Ovary (tissue), 9 donors: ENCODE results near the gene HOXC4. TPM values are rescaled to one million over a fixed set of nuclear protein-coding genes. Genes with fewer than 3 reads are reported as not detected.

ENCODE experiments used
- DNase-seq, 5 donors: peaks; one replicate each; pipeline ENCODE4 v3.0.0-alpha.2; 2019 to 2020
- H3K27ac ChIP-seq, 2 donors: fragments of 200-600 bp; one replicate each; pipeline versions ENCODE4 v1.5.1 to v1.8.0; 2019 to 2022
- H3K27me3 ChIP-seq: fragments of 200-600 bp; one replicate; pipeline ENCODE4 v1.8.0; 2022
- H3K36me3 ChIP-seq: fragments of 200-600 bp; sonication (generic); one replicate; pipeline ENCODE4 v1.5.1; 2019
- H3K4me1 ChIP-seq: one replicate; pipeline ENCODE4 v1.8.1; 2013; ENCODE audit warnings: mild to moderate bottlenecking, moderate library complexity; ENCODE audit not compliant: insufficient read depth
- H3K4me3 ChIP-seq: fragments of 200-600 bp; sonication (generic); one replicate; pipeline ENCODE4 v1.5.1; 2017
- H3K9me3 ChIP-seq, 2 donors: fragments of 200-600 bp in 1 of 2; sonication (generic) in 1 of 2; one replicate each; pipeline versions ENCODE4 v1.5.1 to v1.8.1; 2013 to 2019; ENCODE audit warnings: mild to moderate bottlenecking in 1 of 2, moderate library complexity in 1 of 2
- CTCF ChIP-seq, 3 donors: fragments of 450-650 bp in 2 of 3; fragments of 200-600 bp in 1 of 3; IDR thresholded peaks; one replicate each; pipeline versions ENCODE4 v1.5.1 to v1.8.0; 2016 to 2022; ENCODE audit warnings: antibody characterized with exemption in 3 of 3, mild to moderate bottlenecking in 1 of 3
- EP300 ChIP-seq: sonication (generic); formaldehyde crosslinking; IDR thresholded peaks from one replicate; pipeline ENCODE4 v1.6.1; 2017; ENCODE audit warnings: antibody characterized with exemption
- POLR2A ChIP-seq: fragments of 450-650 bp; IDR thresholded peaks from one replicate; pipeline ENCODE4 v1.6.1; 2017; ENCODE audit warnings: antibody characterized with exemption, mild to moderate bottlenecking, moderate library complexity
- WGBS, 3 donors: extraction: QIAGEN DNeasy Blood & Tissue Kit in 1 of 3; methylation state at CpG; one replicate each; pipeline versions ENCODE4 v1.1.5 to v1.1.7; 2013 to 2017; 5-methylcytosine and 5-hydroxymethylcytosine counted together
- intact Hi-C, 4 donors: fragments of 100-400 bp; cut with DNase I; formaldehyde crosslinking; loops; one replicate each; pipeline versions ENCODE4 v1.11.0 to v1.15.1; 2022 to 2023
- polyA plus RNA-seq, 2 donors: library from polyadenylated mRNA; stranded (reverse); fragments of 200-250 nt in 1 of 2; fragments of 350-450 nt in 1 of 2; fragmentation: Illumina TruSeq in 1 of 2; extraction: RNeasy Lipid Tissue Mini Kit (QIAGEN cat#74804) in 1 of 2; gene quantifications; one replicate each; pipeline ENCODE4 v1.2.3, GENCODE V29; 2013 to 2014
- total RNA-seq, 7 donors: library from RNA; depleted of rRNA in 2 of 7; stranded (reverse); fragments of >200 nt in 2 of 7; fragmentation: NEBNext Ultra II Directional in 3 of 7; extraction: Animal tissue kit (Norgen Biotek cat#: 25700) in 3 of 7; gene quantifications; one replicate each; pipeline versions ENCODE4 v1.1.0 to v1.2.4, GENCODE V29; 2016 to 2023
- donor health status: DM: no; HTN: no; CAD: no; lungs with moderate emphysema.
- donor health status: DM: no; HTN: no; CAD: no.
- donor health status: Bipolar disorder and iron deficiency.
- donor health status: DM: yes; HTN: yes; CAD: no.
- donor health status: DM: no; HTN: no; CAD: no.
- donor health status: DM: yes; HTN: yes; CAD: no.

HOXC4 gene
- total and polyA plus RNA-seq, 9 donors: 3.3 to 21.8 (median 11.5) TPM

- DNase-seq: peak in 3 of 5 donors; percentile 49 to 76 (median 70)
- Histone ChIP-seq H3K27me3 (no peaks in the 10 kb centered on the region), H3K27ac (peak overlapping the region; percentile 64 to 74), H3K36me3 (no peaks in the 10 kb centered on the region), H3K9me3 (no peaks in the 10 kb centered on the region), H3K4me1 (peaks cover 2% of the 10 kb centered on the region), H3K4me3 (peak overlapping the region; percentile 47)
- intact Hi-C loops: loop anchor here in 3 of 4 donors (2.0 to 10.0 kb wide), 4 partner anchors 183 to 365 kb away; partner anchors contain the start of gene GPR84 (in 2 of the 3)
- TF ChIP-seq CTCF (IDR thresholded peaks at IDR 0.05) (no peak), POLR2A (no peak), EP300 (no peak)
- 5 to 9% (median 5%) methylated on average over 38 to 51 of the region's 51 CpGs for WGBS, 3 donors
Observed at GRCh38 chr12:54009171-54010052, 44.2 kb upstream of the HOXC4 start.

DNA sequence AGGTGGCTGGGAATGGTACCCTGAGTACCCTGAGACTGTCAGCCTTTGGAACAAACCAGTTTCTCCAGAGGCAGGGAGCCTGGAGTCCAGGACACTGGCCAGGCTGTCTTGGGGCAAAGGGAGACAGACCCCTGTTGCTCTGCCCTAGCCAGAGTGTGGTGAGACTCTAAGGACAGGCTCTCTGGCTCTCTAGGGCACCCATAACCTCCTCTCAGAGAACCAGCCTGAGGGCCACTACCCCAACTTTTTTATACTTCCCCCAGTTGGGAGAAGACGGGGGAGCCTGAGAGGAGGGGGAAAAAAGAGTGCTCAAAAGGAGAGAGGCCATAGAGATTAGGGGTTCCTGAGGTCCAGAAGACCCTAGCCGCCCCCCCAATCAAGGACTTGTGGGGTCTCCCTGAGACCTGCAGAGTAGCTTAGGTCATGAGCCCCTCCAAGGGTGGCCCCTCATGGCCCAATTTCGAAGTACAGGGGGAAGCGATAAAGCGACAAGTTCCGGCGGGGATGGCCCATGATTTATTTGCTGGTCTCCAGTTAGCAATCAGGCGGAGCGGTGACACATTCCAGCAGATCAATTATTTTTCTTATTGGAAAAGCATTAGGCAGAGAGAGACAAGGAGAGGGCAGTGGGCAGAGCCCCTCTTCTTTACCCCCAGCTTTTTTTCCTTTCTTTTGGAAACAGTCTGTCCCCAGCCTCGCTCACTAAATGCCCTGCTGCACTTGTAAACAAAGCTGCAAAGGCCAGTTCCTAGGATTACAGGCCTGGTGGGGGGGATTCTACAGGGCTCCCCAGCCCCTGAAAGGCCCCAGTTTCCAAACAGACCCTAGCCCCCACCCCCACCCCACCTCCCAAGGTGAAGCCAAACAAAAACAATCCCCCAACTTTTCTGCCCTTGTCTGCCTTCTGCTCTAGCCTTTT lies 43.3 kb upstream of the HOXC4 start:
- Histone ChIP-seq H3K4me3 (no peak overlapping the region), H3K27me3 (no peaks in the 10 kb centered on the region), H3K36me3 (no peaks in the 10 kb centered on the region), H3K4me1 (peaks cover 2% of the 10 kb centered on the region), H3K27ac (peak overlapping the region in 1 of 2 donors; percentile 74), H3K9me3 (no peaks in the 10 kb centered on the region)
- WGBS, 3 donors: 71 to 80% (median 71%) methylated on average over 10 of the region's 10 CpGs
- intact Hi-C loops: no loop called here
- DNase-seq: peak in 1 of 5 donors; percentile 46
- TF ChIP-seq POLR2A (no peak), CTCF (IDR thresholded peaks at IDR 0.05) (no peak), EP300 (no peak)

GRCh38 chr12:54010972-54011664 lies 42.5 kb upstream of the HOXC4 start:
- peak overlapping the region in 1 of 2 donors; percentile 74 for H3K27ac ChIP-seq
- 52 to 56% (median 53%) methylated on average over 17 of the region's 17 CpGs for WGBS, 3 donors
- no peak overlapping the region for H3K4me3 ChIP-seq
- no peaks in the 10 kb centered on the region for H3K9me3 ChIP-seq
- no peak for DNase-seq
- peaks cover 2% of the 10 kb centered on the region for H3K4me1 ChIP-seq
- intact Hi-C loops: no loop called here
- H3K36me3 ChIP-seq: no peaks in the 10 kb centered on the region
- H3K27me3 ChIP-seq: no peaks in the 10 kb centered on the region
- TF ChIP-seq CTCF (IDR thresholded peaks at IDR 0.05) (no peak), EP300 (no peak), POLR2A (no peak)
